Fibroblast of peridontal ligament (primary cell): ENCODE measurements around the gene NMRK2.
"Not testable (repeated sequence)": the region's sequence is repeated elsewhere in the genome, so short reads cannot be mapped to it uniquely, and the experiment has no call there.

Experiments
- DNase-seq: peaks from one replicate; pipeline ENCODE4 v3.0.0-alpha.2; 2010; ENCODE audit errors: extremely low read depth

The NMRK2 gene

GRCh38 chr19:3936506-3937442 lies 3.9 kb downstream of the NMRK2 start:
- no peak for DNase-seq

- DNase-seq: not testable (repeated sequence)
Measured at GRCh38 chr19:3938300-3938950, 5.6 kb downstream of the NMRK2 start.

- DNase-seq: no peak
Measured at GRCh38 chr19:3942790-3943409, 10.0 kb downstream of the NMRK2 start.

DNA sequence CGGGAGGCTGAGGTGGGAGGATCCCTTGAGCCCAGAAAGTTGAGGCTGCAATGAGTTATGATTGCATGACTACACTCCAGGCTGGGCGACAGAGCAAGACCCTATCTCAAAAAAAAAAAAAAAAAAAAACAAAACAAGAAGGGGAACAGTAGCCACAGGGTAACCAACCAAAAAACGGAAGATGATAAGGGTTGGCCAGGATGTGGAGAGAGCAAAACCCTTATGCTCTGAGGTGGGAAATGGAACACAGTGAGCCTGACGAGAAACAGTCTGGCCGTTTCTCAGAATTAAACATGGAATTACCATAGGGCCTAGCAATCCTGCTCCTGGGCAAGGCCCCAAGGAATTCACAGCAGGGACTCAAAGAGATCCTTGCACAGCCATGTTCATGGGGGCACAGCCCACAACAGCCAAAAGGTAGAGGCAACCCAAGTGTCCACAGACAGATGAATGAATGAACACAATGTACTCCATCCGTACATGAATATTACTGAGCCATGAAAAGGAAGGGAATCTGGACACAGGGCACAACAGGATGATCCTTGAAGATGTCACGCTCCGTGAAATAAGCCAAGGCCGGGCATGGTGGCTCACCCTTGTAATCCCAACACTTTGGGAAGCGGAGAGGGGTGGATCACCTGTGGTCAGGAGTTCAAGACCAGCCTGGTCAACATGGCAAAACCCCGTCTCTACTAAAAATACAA lies 11.3 kb downstream of the NMRK2 start:
- DNase-seq: no peak

- peak; percentile 47 for DNase-seq
Measured at GRCh38 chr19:3945838-3946237, 13.0 kb downstream of the NMRK2 start.

- DNase-seq: not testable (repeated sequence)
Measured at GRCh38 chr19:3947316-3947933, 14.6 kb downstream of the NMRK2 start.

DNA sequence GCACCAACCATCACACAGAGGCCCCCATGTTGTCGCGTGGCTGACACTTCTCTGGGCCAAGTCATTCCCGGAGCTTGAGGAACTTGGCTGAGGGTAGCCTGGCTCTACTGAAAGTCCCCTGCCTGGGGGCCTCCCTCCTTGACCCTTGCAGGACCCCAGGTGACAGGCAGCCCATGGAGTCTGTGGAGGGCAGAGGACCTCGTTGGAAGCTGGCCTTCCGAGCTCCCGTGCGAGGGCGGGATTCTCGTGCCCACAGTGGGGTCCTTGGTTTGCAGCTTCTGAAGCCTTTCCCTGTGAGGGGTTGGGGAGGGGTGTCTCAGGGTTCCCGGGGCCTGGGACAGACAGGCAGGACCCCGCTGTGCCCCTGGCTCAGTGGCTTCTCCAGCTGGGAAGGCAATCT lies 16.4 kb downstream of the NMRK2 start:
- no peak for DNase-seq

GRCh38 chr19:3949997-3950859 lies 17.4 kb downstream of the NMRK2 start:
- no peak for DNase-seq

GRCh38 chr19:3950871-3951861 lies 18.3 kb downstream of the NMRK2 start:
- no peak for DNase-seq

- DNase-seq: not testable (repeated sequence)
Measured at GRCh38 chr19:3952755-3953276, 19.9 kb downstream of the NMRK2 start.

DNA sequence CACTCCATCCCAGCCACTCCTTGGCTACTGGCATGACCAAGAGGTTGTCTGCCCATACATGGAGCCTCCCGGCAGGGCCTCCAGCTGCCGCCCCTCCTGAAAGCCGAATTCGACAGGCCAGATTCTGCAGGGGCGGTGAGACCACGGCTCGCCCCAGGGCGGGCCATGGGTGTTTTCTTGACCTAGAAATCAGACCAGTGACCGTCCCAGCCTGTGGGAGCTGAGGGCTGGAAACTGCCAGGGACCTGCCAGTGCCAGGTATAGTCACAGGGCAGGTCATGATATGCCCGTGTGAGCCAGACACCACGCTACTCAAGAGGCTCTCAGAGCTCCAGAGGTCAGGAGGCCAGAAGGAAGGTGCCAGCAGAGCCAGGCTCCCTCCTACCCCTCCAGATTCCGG lies 21.2 kb downstream of the NMRK2 start:
- no peak for DNase-seq

DNA sequence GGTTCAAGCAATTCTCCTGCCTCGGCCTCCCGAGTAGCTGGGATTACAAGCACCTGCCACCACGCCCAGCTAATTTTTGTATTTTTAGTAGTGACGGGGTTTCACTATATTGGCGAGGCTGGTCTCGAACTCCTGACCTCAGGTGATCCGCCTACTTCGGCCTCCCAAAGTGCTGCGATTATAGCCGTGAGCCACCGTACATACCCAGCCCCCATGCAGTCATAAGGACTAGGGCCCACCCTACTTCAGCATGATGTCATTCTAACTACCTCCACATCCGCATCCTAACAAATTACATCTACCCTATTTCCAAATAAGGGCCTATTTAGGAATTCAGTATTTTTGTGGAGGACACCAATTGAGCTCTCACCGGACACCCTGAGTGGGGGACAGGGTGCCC lies 22.4 kb downstream of the NMRK2 start:
- not testable (repeated sequence) for DNase-seq

DNA sequence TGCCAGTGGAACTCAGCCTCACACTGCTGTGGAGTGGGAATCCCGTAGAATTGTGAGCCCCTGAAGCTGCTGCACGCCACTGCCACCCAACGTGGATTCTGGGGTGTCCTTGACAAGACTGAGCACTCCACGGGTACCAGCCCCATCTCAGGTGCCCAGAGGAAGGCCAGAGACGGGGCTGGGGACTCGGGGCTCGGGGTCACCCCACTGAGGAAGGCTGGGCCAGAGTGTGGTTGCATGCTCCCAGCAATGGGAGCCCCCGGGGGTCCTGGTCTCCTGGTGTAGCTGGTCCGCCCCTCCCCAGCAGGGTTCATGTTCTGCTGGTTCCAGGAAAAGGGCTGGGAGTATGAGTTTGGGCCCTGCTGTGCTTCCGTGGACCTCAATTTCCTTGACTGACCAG lies 22.8 kb downstream of the NMRK2 start:
- no peak for DNase-seq

GRCh38 chr19:3958836-3959765 lies 26.2 kb downstream of the NMRK2 start:
- no peak for DNase-seq

DNA sequence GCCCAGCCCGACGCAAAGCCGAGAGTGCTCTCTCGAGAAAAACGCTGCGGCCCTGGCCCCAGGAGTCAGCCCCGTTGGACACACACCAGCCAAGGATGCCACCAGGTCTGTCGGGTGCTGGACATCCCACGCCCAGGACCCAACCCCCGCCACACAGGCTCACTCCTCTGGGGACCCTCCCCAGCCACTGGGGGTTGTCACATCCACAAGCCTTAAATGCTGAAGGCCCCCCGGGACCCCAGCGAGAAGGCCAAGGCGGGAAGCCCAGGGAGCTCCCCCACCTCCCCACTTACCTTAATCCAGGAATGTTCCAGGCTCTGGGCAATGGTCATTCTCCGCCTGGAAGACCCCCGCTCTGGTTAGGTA lies 26.9 kb downstream of the NMRK2 start:
- DNase-seq: no peak

- no peak for DNase-seq
Measured at GRCh38 chr19:3961007-3961406, 28.1 kb downstream of the NMRK2 start.

DNA sequence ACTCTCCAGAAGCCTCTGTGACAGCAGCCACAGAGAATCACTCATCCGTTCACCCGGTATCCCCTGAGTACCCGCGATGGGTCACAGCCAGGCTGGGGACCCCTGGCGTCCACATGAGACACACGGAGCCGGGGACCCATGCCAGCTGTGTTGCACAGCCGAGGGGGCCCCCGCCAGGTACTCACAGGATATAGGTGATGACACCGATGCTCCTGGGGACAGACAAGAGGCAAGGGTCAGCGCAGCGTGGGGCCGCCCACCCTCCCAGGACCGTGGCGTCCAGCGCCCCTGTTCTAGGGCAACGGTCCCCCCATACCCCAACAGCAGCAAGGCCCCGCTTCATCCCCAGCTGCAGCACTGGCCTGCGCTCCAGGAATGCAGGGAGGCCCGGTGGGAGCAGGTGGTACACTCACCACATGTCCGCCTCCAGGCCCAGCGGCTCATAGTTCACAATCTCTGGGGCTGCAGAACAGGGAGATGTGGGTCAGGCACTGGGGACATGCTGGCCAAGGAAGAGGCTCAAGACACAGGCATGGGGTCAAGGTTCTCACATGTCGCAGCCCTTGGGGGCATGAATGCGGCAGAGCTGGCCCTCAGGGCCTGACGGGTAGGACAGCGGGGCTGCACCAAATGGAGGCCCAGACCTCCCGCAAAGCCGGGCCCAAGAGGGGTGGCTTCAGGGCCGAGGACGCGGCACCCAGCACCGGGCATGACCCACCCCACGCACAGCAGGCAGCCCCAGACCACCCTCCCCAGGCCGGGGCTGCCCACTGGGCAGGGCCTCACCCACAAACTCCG lies 30.8 kb downstream of the NMRK2 start:
- no peak for DNase-seq
